ENCODE results near the gene AIF1. TPM values are rescaled to one million over a fixed set of nuclear protein-coding genes. Genes with fewer than 3 reads are reported as not detected.

The AIF1 gene
- total RNA-seq (2014; rRNA removed; shearing (Covaris generic); ENCODE audit: low replicate concordance): not detected in 2 replicates

DNA sequence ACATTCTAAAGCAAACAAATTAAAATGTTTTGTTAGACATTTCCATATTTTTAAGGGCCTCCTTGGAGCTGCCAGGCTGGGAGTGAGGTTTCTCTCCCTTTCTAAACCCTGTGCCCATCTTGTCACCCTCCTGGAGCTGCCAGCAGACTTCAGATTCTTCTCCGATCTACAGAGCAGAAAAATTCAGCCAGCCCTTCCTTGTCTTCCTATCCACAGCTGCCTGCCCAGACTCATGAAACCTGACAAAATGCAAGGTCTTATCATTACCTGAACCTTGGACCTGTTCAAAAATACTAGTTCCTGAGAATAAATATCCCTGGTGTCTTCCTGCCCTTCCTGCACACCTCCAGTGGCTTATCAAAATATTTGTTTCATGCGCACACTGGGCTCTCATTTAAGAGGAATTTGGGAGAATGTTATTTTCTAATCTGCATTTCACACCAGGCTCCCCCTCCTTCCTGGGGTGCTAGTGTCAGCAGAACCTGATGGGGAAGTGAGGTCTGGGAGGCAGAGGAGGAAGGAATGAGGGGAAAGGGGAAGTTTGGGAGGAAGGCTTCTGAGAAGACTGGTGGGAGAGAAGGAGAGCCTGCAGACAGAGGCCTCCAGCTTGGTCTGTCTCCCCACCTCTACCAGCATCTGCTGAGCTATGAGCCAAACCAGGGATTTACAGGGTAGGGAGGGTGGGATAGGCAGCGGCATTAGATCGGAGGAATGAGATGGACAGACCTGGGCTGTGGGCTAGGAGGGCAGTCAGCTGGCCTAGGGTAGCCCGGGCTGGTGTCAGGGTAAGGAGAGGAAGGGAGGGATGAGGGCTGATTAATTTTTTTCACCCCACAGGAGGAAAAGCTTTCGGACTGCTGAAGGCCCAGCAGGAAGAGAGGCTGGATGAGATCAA is at the start of gene AIF1:
Gene AIF1 (plus strand): TSS at position 551 of the 895 bp plus-strand sequence. CDS start 96 bp downstream, at position 647.
- Histone ChIP-seq H3K36me3 (no peaks in the 10 kb centered on the region), H3K4me3 (no peak within 1 kb of the TSS), H3K27me3 (no peaks in the 10 kb centered on the region), H3K9me3 (no peaks in the 10 kb centered on the region)
- DNase-seq: no peak

DNA sequence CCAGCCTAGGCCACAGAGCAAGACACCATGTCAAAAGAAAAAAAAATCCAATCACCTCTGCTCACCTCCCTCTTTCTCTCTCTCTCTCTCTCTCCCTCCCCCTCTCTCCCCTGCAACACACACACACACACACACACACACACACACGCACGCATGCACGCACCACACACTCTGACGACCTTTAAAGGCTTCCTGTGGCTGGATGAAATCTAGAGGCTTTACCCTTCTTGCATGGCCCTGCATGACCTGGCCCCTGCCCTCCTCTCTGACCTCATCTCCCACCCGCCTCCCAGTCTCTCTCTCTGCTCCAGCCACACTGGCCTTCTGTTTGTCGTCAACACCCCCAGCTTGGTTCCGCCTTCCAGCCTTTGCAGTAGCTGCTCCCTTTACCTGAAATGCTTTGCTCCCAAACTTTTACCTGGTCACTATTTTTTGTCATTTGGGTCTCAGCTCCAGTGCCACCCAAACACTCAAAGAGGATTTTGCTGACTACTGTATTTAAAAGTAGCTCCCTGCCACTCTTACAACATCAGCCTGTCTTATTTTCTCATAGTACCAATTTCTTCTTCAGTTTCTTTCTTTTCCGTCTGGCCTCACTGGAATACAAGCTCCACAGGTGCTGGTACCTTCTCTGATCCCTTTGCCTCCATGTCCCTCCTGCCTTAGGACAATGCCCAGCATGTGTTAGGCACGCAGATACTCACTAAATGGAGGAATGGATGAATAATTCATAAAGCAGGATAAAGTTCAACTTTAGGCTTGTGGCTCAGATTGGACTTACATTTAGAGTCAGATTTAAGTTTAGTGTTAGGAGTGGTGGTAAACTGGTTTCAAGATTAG is 47.3 kb upstream of the AIF1 start:
- Histone ChIP-seq H3K36me3 (no peaks in the 10 kb centered on the region), H3K9me3 (no peaks in the 10 kb centered on the region), H3K4me3 (no peak overlapping the region), H3K27me3 (no peaks in the 10 kb centered on the region)
- DNase-seq: no peak

DNA sequence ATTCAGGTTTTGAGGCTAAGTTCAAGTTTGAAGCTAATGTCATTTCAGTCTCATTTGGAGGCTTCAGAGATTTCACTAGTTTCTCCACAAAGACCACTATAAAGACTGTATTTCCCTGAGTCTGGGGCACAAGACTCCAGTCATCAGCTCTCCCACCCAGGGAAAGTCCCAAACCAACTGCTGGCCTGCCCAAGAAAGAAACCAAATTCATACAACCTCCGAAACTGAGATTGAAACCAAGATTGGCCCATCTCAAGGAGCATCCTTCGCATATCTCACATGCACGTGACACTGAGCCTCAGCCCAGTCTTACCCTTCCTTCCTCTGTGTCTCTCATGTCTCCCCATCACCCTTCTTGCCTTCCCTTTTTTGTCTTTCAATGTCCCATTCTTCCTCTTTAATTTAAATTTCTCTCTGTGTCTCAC is 46.5 kb upstream of the AIF1 start:
- H3K4me3 ChIP-seq: no peak overlapping the region
- no peak for DNase-seq
- no peaks in the 10 kb centered on the region for H3K9me3 ChIP-seq
- no peaks in the 10 kb centered on the region for H3K36me3 ChIP-seq
- H3K27me3 ChIP-seq: no peaks in the 10 kb centered on the region

DNA sequence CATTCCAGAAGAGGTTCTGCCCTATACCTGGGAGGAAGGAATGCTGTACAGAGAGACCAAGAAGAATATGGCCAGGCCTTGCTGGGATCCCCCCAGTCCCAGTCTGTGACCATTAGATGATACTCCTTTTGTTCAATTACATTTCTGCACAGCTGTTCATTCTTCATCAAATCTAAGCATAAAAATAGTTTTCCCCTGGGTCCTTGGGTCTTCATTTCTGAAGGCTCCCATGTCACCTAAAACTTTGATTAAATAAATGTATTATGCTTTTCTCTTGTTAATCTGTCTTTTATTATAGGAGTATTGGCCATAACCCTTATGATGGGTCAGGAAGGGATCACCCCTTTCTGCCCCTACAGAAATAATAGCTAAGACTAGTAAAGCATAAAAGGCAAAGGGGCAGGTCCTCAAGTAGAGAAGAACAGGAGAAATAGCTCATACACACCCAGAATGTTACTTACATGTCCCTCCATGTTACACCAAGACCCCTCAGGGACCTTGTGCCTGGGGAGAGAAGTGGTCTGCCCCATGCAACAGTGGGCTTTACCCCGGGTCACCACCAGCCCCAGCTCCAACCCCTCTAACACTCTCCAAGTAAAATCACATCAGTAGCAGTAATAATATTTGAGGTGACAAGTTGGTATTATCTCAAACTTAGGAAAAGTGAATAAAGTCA is 45.0 kb upstream of the AIF1 start:
- H3K4me3 ChIP-seq: no peak overlapping the region
- no peaks in the 10 kb centered on the region for H3K9me3 ChIP-seq
- no peak for DNase-seq
- no peaks in the 10 kb centered on the region for H3K27me3 ChIP-seq
- no peaks in the 10 kb centered on the region for H3K36me3 ChIP-seq

DNA sequence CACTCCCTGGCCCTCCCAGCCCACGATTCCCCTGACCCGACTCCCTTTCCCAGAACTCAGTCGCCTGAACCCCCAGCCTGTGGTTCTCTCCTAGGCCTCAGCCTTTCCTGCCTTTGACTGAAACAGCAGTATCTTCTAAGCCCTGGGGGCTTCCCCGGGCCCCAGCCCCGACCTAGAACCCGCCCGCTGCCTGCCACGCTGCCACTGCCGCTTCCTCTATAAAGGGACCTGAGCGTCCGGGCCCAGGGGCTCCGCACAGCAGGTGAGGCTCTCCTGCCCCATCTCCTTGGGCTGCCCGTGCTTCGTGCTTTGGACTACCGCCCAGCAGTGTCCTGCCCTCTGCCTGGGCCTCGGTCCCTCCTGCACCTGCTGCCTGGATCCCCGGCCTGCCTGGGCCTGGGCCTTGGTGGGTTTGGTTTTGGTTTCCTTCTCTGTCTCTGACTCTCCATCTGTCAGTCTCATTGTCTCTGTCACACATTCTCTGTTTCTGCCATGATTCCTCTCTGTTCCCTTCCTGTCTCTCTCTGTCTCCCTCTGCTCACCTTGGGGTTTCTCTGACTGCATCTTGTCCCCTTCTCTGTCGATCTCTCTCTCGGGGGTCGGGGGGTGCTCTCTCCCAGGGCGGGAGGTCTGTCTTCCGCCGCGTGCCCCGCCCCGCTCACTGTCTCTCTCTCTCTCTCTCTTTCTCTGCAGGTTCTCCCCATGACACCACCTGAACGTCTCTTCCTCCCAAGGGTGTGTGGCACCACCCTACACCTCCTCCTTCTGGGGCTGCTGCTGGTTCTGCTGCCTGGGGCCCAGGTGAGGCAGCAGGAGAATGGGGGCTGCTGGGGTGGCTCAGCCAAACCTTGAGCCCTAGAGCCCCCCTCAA is 42.8 kb upstream of the AIF1 start, which contains the start of gene LTA:
Gene LTA (plus strand): TSS at position 249 of the 871 bp plus-strand sequence. CDS start 454 bp downstream, at position 703.
- DNase-seq: no peak
- no peaks in the 10 kb centered on the region for H3K27me3 ChIP-seq
- H3K36me3 ChIP-seq: no peaks in the 10 kb centered on the region
- no peaks in the 10 kb centered on the region for H3K9me3 ChIP-seq
- H3K4me3 ChIP-seq: no peak within 1 kb of the TSS

DNA sequence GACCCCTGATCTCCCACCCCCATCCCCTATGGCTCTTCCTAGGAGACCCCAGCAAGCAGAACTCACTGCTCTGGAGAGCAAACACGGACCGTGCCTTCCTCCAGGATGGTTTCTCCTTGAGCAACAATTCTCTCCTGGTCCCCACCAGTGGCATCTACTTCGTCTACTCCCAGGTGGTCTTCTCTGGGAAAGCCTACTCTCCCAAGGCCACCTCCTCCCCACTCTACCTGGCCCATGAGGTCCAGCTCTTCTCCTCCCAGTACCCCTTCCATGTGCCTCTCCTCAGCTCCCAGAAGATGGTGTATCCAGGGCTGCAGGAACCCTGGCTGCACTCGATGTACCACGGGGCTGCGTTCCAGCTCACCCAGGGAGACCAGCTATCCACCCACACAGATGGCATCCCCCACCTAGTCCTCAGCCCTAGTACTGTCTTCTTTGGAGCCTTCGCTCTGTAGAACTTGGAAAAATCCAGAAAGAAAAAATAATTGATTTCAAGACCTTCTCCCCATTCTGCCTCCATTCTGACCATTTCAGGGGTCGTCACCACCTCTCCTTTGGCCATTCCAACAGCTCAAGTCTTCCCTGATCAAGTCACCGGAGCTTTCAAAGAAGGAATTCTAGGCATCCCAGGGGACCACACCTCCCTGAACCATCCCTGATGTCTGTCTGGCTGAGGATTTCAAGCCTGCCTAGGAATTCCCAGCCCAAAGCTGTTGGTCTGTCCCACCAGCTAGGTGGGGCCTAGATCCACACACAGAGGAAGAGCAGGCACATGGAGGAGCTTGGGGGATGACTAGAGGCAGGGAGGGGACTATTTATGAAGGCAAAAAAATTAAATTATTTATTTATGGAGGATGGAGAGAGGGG is 41.6 kb upstream of the AIF1 start:
- DNase-seq: no peak
- H3K36me3 ChIP-seq: no peaks in the 10 kb centered on the region

DNA sequence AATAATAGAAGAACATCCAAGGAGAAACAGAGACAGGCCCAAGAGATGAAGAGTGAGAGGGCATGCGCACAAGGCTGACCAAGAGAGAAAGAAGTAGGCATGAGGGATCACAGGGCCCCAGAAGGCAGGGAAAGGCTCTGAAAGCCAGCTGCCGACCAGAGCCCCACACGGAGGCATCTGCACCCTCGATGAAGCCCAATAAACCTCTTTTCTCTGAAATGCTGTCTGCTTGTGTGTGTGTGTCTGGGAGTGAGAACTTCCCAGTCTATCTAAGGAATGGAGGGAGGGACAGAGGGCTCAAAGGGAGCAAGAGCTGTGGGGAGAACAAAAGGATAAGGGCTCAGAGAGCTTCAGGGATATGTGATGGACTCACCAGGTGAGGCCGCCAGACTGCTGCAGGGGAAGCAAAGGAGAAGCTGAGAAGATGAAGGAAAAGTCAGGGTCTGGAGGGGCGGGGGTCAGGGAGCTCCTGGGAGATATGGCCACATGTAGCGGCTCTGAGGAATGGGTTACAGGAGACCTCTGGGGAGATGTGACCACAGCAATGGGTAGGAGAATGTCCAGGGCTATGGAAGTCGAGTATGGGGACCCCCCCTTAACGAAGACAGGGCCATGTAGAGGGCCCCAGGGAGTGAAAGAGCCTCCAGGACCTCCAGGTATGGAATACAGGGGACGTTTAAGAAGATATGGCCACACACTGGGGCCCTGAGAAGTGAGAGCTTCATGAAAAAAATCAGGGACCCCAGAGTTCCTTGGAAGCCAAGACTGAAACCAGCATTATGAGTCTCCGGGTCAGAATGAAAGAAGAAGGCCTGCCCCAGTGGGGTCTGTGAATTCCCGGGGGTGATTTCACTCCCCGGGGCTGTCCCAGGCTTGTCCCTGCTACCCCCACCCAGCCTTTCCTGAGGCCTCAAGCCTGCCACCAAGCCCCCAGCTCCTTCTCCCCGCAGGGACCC is 40.6 kb upstream of the AIF1 start:
- no peak for DNase-seq
- Histone ChIP-seq H3K9me3 (no peaks in the 10 kb centered on the region), H3K27me3 (no peaks in the 10 kb centered on the region), H3K4me3 (no peak overlapping the region), H3K36me3 (no peaks in the 10 kb centered on the region)

More for the DNA sequence above, 41.6 kb upstream of the AIF1 start:
- Histone ChIP-seq H3K27me3 (no peaks in the 10 kb centered on the region), H3K9me3 (no peaks in the 10 kb centered on the region), H3K4me3 (no peak overlapping the region)

DNA sequence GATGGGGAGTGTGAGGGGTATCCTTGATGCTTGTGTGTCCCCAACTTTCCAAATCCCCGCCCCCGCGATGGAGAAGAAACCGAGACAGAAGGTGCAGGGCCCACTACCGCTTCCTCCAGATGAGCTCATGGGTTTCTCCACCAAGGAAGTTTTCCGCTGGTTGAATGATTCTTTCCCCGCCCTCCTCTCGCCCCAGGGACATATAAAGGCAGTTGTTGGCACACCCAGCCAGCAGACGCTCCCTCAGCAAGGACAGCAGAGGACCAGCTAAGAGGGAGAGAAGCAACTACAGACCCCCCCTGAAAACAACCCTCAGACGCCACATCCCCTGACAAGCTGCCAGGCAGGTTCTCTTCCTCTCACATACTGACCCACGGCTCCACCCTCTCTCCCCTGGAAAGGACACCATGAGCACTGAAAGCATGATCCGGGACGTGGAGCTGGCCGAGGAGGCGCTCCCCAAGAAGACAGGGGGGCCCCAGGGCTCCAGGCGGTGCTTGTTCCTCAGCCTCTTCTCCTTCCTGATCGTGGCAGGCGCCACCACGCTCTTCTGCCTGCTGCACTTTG is 39.6 kb upstream of the AIF1 start, which contains the start of gene TNF:
Gene TNF (plus strand): TSS at position 231 of the 567 bp plus-strand sequence. CDS start 177 bp downstream, at position 408.
- Histone ChIP-seq H3K4me3 (no peak within 1 kb of the TSS), H3K36me3 (no peaks in the 10 kb centered on the region), H3K27me3 (no peaks in the 10 kb centered on the region), H3K9me3 (no peaks in the 10 kb centered on the region)
- DNase-seq: no peak

DNA sequence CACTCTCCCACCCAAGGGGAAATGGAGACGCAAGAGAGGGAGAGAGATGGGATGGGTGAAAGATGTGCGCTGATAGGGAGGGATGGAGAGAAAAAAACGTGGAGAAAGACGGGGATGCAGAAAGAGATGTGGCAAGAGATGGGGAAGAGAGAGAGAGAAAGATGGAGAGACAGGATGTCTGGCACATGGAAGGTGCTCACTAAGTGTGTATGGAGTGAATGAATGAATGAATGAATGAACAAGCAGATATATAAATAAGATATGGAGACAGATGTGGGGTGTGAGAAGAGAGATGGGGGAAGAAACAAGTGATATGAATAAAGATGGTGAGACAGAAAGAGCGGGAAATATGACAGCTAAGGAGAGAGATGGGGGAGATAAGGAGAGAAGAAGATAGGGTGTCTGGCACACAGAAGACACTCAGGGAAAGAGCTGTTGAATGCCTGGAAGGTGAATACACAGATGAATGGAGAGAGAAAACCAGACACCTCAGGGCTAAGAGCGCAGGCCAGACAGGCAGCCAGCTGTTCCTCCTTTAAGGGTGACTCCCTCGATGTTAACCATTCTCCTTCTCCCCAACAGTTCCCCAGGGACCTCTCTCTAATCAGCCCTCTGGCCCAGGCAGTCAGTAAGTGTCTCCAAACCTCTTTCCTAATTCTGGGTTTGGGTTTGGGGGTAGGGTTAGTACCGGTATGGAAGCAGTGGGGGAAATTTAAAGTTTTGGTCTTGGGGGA is 38.9 kb upstream of the AIF1 start:
- Histone ChIP-seq H3K4me3 (no peak overlapping the region), H3K27me3 (no peaks in the 10 kb centered on the region), H3K36me3 (no peaks in the 10 kb centered on the region), H3K9me3 (no peaks in the 10 kb centered on the region)
- no peak for DNase-seq

DNA sequence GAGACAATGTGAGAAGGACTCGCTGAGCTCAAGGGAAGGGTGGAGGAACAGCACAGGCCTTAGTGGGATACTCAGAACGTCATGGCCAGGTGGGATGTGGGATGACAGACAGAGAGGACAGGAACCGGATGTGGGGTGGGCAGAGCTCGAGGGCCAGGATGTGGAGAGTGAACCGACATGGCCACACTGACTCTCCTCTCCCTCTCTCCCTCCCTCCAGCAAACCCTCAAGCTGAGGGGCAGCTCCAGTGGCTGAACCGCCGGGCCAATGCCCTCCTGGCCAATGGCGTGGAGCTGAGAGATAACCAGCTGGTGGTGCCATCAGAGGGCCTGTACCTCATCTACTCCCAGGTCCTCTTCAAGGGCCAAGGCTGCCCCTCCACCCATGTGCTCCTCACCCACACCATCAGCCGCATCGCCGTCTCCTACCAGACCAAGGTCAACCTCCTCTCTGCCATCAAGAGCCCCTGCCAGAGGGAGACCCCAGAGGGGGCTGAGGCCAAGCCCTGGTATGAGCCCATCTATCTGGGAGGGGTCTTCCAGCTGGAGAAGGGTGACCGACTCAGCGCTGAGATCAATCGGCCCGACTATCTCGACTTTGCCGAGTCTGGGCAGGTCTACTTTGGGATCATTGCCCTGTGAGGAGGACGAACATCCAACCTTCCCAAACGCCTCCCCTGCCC is 38.0 kb upstream of the AIF1 start:
- Histone ChIP-seq H3K4me3 (no peak overlapping the region), H3K27me3 (no peaks in the 10 kb centered on the region), H3K9me3 (no peaks in the 10 kb centered on the region), H3K36me3 (no peaks in the 10 kb centered on the region)
- DNase-seq: no peak

DNA sequence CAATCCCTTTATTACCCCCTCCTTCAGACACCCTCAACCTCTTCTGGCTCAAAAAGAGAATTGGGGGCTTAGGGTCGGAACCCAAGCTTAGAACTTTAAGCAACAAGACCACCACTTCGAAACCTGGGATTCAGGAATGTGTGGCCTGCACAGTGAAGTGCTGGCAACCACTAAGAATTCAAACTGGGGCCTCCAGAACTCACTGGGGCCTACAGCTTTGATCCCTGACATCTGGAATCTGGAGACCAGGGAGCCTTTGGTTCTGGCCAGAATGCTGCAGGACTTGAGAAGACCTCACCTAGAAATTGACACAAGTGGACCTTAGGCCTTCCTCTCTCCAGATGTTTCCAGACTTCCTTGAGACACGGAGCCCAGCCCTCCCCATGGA is 37.5 kb upstream of the AIF1 start:
- H3K36me3 ChIP-seq: no peaks in the 10 kb centered on the region
- H3K9me3 ChIP-seq: no peaks in the 10 kb centered on the region
- no peaks in the 10 kb centered on the region for H3K27me3 ChIP-seq
- no peak for DNase-seq
- H3K4me3 ChIP-seq: no peak overlapping the region

DNA sequence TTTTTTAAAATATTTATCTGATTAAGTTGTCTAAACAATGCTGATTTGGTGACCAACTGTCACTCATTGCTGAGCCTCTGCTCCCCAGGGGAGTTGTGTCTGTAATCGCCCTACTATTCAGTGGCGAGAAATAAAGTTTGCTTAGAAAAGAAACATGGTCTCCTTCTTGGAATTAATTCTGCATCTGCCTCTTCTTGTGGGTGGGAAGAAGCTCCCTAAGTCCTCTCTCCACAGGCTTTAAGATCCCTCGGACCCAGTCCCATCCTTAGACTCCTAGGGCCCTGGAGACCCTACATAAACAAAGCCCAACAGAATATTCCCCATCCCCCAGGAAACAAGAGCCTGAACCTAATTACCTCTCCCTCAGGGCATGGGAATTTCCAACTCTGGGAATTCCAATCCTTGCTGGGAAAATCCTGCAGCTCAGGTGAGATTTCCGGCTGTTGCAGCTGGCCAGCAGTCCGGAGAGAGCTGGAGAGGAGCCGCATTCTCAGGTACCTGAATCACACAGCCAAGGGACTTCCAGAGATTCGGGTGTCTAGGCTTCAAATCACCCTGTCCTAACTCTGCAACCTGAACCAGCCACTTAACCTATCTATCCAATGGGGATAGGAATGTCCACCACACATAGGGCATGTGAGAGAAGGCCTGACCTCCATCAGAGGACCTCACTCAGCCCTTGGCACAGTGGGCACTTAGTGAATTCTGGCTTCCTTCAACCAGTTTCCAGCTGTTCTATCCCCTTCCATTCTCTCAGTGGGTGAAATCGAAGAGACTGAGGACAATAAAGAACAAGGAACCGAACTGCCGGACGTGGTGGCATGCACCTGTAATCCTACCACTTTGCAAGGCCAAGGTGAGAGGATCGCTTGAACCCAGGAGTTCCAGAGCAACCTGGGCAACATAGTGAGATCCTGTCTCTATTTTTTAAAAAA is 36.6 kb upstream of the AIF1 start:
- DNase-seq: no peak
- H3K4me3 ChIP-seq: no peak overlapping the region
- H3K9me3 ChIP-seq: no peaks in the 10 kb centered on the region
- no peaks in the 10 kb centered on the region for H3K27me3 ChIP-seq
- no peaks in the 10 kb centered on the region for H3K36me3 ChIP-seq
